Ectodermal cell (in vitro differentiated cells): ENCODE measurements around the gene SPTBN2.
A peak's percentile ranks its signal among the peaks of the same experiment; 100 is the strongest.
"Not testable (repeated sequence)": the region's sequence is repeated elsewhere in the genome, so short reads cannot be mapped to it uniquely, and the experiment has no call there.

Experiments
- H3K27ac ChIP-seq: 2 replicates; pipeline ENCODE4 v1.7.0; 2013; ENCODE audit warnings: mild to moderate bottlenecking, low read depth, low read length; ENCODE audit not compliant: insufficient read depth, poor library complexity, severe bottlenecking
- H3K27me3 ChIP-seq: 2 replicates; pipeline ENCODE4 v1.7.0; 2013; ENCODE audit warnings: mild to moderate bottlenecking, low read length; ENCODE audit not compliant: insufficient read depth, control insufficient read depth, poor library complexity, severe bottlenecking
- H3K36me3 ChIP-seq: one replicate; pipeline ENCODE4 v1.7.0; 2013; ENCODE audit warnings: low read length; ENCODE audit not compliant: control insufficient read depth, insufficient read depth
- H3K4me1 ChIP-seq: one replicate; pipeline ENCODE4 v1.7.0; 2013; ENCODE audit warnings: low read length; ENCODE audit not compliant: control insufficient read depth, insufficient read depth
- H3K4me3 ChIP-seq: 2 replicates; pipeline ENCODE4 v1.7.0; 2013; ENCODE audit warnings: low read depth, low read length, control low read depth; ENCODE audit not compliant: insufficient read depth
- H3K9me3 ChIP-seq: 2 replicates; pipeline ENCODE4 v1.7.0; 2013; ENCODE audit warnings: mild to moderate bottlenecking, low read length, moderate library complexity; ENCODE audit not compliant: control insufficient read depth
- WGBS, 2 experiments: methylation state at CpG; one replicate each; pipeline ENCODE4 v1.1.7; 2013; ENCODE audit warnings: missing lambda C conversion rate in 2 of 2; 5-methylcytosine and 5-hydroxymethylcytosine counted together

The SPTBN2 gene

GRCh38 chr11:66641834-66642233 is 87.2 kb downstream of the SPTBN2 start:
- no peaks in the 10 kb centered on the region for H3K9me3 ChIP-seq
- H3K4me3 ChIP-seq, result peak overlapping the region; percentile 79
- 88 to 94% methylated on average over 3 of the region's 3 CpGs for WGBS, 2 experiments
- peaks cover 43% of the 10 kb centered on the region for H3K4me1 ChIP-seq
- no peak overlapping the region for H3K27ac ChIP-seq
- no peaks in the 10 kb centered on the region for H3K27me3 ChIP-seq
- peaks cover 53% of the 10 kb centered on the region for H3K36me3 ChIP-seq

GRCh38 chr11:66639814-66640340 is 89.1 kb downstream of the SPTBN2 start:
- Histone ChIP-seq H3K4me1 (peaks cover 43% of the 10 kb centered on the region), H3K4me3 (peak overlapping the region; percentile 79), H3K36me3 (peaks cover 33% of the 10 kb centered on the region)
- 86 to 87% methylated on average over 8 of the region's 10 CpGs for WGBS, 2 experiments
- not testable (repeated sequence) for H3K27me3 ChIP-seq, H3K27ac ChIP-seq, H3K9me3 ChIP-seq

- Histone ChIP-seq H3K9me3 (no peaks in the 10 kb centered on the region), H3K27ac (peak overlapping the region; percentile 93), H3K4me3 (peak overlapping the region; percentile 79), H3K36me3 (peaks cover 33% of the 10 kb centered on the region), H3K27me3 (no peaks in the 10 kb centered on the region), H3K4me1 (peaks cover 37% of the 10 kb centered on the region)
- 9 to 15% methylated on average over 26 to 27 of the region's 27 CpGs for WGBS, 2 experiments
Measured at GRCh38 chr11:66639066-66639813, 89.8 kb downstream of the SPTBN2 start.

- Histone ChIP-seq H3K9me3 (no peaks in the 10 kb centered on the region), H3K4me1 (peaks cover 29% of the 10 kb centered on the region), H3K4me3 (peak within 1 kb of the TSS; percentile 79), H3K27ac (peak within 1 kb of the TSS; percentile 93), H3K27me3 (no peaks in the 10 kb centered on the region), H3K36me3 (peaks cover 26% of the 10 kb centered on the region)
- 0 to 1% methylated on average over 63 of the region's 63 CpGs for WGBS, 2 experiments
Measured at GRCh38 chr11:66638177-66639065, 90.6 kb downstream of the SPTBN2 start, which contains the start of gene RBM4. Gene RBM4, plus strand, starts transcription at chr11:66638703. Its CDS starts 1,009 bp downstream, at chr11:66639712.

GRCh38 chr11:66637557-66638176 is 91.3 kb downstream of the SPTBN2 start:
- H3K9me3 ChIP-seq, result no peaks in the 10 kb centered on the region
- no peaks in the 10 kb centered on the region for H3K27me3 ChIP-seq
- WGBS, 2 experiments, result 58% methylated on average over 12 of the region's 12 CpGs
- H3K27ac ChIP-seq, result peak overlapping the region; percentile 62
- H3K4me1 ChIP-seq, result peaks cover 24% of the 10 kb centered on the region
- H3K36me3 ChIP-seq, result peaks cover 19% of the 10 kb centered on the region
- peak overlapping the region; percentile 18 for H3K4me3 ChIP-seq

GRCh38 chr11:66636411-66636810 is 92.6 kb downstream of the SPTBN2 start:
- Histone ChIP-seq H3K9me3 (no peaks in the 10 kb centered on the region), H3K27ac (no peak overlapping the region), H3K4me3 (no peak overlapping the region), H3K27me3 (no peaks in the 10 kb centered on the region), H3K4me1 (peaks cover 14% of the 10 kb centered on the region), H3K36me3 (peaks cover 23% of the 10 kb centered on the region)
- 95 to 96% methylated on average over 3 of the region's 3 CpGs for WGBS, 2 experiments
